ENCODE results near the gene CAPN1.
"Not testable (repeated sequence)": the region's sequence is repeated elsewhere in the genome, so short reads cannot be mapped to it uniquely, and the experiment has no call there.

The CAPN1 gene

DNA sequence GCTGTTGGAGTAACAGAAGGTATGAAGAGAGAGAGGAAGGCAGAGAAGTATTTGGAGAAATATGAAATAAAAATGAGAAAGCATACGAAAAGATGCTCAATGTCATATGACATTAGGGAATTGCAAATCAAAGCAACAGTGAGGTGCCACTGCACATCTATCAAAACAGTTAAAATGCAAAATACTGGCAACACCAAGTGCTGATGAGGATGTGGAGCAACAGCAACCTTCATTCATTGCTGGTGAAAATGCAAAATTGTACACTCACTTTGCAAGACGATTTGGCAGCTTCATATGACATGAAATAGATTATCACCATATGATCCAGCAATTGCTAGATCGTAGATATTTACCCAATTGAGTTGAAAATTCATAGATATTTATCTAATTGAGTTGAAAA is 21.1 kb upstream of the CAPN1 start:
- DNase-seq (ENCODE audit: low spot score) = no peak

DNA sequence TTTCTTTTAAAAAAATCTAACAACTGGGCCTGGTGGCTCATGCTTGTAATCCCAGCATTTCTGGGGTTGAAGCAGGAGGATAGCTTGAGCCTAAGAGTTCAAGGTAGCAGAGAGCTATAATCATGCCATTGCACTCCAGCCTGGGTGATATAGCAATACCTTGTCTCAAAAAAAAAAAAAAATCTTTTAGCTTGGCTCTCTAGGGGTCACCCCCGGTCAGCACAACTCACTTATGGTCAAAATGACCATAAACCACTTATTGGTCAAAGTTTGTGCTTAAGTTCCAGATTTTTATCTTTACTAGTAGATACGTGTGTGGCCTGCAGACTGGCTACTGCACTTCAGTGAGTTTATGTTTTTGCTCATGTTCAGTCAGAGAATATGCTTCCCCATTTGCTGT is 18.0 kb upstream of the CAPN1 start:
- no peak for DNase-seq (ENCODE audit: low spot score)

DNA sequence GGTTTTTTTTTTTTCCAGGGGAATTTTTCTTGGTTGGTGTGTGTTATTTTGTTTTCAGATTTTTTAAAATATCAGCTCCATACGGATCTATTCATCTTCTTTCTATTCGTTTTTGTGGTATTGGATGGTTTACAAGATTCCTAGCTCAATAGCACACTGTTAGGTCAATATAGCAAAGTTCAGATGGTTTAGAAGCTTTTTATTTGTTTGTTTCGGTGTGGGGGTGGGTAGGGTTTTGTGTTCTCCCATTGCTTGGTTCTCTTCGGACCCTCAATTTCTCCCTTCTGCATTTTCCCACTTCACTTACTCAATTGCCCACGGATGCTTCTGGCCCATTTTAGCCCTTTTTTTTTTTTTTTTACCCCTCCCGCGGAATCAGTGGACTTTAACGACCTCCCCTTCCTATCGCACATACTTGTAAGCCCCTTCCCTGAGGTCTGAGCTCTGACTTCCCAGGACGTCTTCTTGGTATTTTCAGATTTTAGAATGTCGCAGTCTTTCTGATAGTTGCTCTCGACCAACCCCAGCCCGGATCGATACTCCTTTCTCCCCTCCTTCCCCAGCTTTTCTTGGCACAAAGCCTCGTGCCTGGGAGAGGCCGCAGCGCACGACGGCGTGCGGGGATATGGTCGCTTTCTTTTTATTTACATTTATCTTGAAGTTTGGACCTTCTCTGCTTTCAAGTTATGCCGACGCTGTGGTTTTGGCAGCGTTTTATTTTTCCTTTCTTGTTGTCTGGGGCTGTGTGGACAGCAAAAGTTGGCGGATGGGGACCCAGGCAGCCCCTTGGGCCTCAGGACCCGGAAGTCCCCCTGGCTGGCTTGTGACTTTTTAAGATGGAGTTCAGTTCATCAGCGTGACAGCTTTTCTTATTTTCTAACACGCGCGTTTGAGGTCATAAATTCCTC is 16.1 kb upstream of the CAPN1 start:
- no peak for DNase-seq (ENCODE audit: low spot score)

- DNase-seq (ENCODE audit: low spot score) = no peak
Measured at GRCh38 chr11:65166893-65167292, 14.8 kb upstream of the CAPN1 start.

GRCh38 chr11:65167656-65168055 is 14.1 kb upstream of the CAPN1 start:
- DNase-seq (ENCODE audit: low spot score) = peak; percentile 52

DNA sequence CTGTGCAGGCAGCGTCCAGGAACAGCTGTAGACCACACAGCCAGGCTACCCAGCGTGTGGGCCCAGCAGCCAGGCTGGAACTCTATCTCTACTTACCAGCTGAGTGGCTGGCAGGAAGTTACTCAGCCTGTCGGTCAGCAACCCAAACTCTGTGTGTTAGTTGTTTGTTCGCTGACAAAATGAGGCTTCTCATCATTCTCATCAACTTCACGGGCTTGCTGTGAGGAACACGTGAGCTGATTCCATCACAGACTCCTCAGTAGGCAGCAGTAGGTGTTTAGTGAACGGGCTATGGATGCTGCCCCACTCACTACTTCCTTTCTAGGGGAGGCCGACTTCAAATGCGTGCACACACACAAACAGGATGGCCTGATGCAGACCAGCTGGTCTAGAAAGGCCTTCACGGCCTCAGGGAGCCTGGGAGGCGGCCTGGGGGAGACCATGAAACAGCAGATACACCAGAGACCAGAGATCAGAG is 12.5 kb upstream of the CAPN1 start:
- peak; percentile 90 for DNase-seq (ENCODE audit: low spot score)

DNA sequence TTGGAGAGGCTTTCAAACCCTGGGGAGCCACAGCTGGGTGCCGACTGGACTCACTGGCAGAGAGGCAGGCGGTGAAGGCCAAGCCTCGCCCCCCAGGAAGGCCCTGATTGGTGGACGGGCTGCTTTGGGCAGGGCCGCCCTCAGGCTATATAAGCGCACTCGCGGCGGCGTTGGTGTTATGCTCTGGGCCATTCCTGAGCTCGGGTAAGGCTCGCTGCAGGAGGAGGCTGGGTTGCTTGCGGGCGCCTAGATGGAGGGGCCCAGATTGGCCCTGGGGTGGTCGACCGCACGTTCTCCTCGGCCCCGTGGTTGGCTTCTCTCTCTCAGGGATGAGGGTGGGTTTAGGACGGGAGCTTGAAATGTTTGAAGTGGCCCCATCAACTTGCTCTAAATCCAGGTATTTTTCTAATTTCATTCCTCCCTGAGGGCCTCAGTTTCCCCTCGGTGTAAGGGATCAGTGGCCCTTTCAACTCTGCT is 11.6 kb upstream of the CAPN1 start, which contains the start of gene SPDYC:
Gene SPDYC, plus strand, starts transcription at position 176 of the 477 bp plus-strand sequence. CDS start 1,125 bp downstream, outside the sequence.
- peak; percentile 90 for DNase-seq (ENCODE audit: low spot score)

DNA sequence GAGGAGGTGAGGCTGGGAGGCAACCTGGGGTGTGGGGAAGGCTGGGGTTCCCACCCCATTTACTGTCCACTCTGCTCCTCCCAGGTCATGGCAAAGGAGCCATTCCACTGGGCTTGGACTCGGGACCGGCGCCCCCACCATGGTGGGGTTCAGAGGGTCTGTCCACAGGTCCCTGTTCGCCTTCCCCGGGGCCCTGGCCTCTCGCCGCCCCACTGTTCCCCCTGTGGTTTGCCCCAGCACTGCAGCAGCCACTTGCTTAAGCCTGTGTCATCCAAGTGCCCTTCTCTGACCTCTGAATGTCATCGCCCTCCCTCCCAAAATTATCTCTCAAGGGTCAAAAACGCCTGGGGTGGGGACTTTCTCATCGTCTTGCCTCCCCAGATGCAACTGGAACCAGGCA is 9.1 kb upstream of the CAPN1 start:
- peak; percentile 30 for DNase-seq (ENCODE audit: low spot score)

- not testable (repeated sequence) for DNase-seq (ENCODE audit: low spot score)
Measured at GRCh38 chr11:65174571-65175010, 7.1 kb upstream of the CAPN1 start.

- DNase-seq (ENCODE audit: low spot score) = peak; percentile 60
Measured at GRCh38 chr11:65180877-65181568, 705 bp upstream of the CAPN1 start.

- peak; percentile 30 for DNase-seq (ENCODE audit: low spot score)
Measured at GRCh38 chr11:65182258-65183170, 786 bp downstream of the CAPN1 start.

DNA sequence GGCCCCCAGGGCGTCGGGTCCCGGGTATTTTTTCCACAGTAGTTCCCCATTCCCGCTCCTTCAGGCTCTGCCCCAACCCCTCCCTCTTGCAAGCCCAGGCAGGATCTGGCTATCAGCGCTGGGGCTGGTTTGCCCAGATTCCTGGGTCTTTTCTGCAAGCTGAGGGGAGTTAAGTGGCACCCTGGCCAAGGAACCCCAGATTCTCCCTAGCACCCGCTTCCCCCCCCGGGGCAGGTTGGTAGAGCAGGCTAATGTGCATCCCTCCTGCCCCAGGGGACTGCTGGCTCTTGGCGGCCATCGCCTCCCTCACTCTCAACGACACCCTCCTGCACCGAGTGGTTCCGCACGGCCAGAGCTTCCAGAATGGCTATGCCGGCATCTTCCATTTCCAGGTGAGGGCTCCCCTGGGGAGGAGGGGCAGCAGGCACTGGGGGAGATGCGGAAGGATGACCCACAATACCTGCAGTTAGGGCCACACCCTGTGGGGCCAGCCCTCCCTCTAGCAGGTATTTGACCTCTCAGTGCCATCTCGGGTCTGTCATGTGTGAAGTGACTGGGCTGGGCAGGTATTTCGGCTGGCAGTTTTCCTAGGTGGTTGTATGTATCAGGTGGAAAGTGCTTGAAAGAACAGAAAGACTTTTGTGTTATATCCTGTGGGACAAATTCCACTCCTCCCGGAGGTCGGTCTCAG is 1.6 kb downstream of the CAPN1 start:
- DNase-seq (ENCODE audit: low spot score) = no peak

DNA sequence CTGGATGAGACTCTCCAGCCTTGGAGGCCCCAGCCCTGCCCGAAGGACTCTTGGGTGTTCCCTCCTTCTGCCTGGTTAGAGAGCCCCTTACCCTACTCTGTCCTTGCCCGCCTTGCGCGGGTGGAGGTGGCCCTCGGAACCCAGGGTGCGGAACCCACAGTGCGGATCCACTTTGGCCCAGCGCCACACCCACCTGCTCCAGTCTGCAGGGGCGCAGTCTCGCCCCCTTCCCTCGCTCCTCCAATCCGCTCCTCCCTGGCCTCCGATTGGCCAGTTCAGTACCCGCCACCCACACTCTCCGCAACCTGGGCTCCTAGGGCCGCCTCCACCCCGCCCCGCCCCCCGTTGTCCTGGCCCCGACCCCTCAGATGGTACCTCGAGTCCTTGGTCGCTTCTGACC is 2.4 kb downstream of the CAPN1 start:
- no peak for DNase-seq (ENCODE audit: low spot score)

GRCh38 chr11:65185171-65185570 is 3.4 kb downstream of the CAPN1 start:
- DNase-seq (ENCODE audit: low spot score) = no peak

DNA sequence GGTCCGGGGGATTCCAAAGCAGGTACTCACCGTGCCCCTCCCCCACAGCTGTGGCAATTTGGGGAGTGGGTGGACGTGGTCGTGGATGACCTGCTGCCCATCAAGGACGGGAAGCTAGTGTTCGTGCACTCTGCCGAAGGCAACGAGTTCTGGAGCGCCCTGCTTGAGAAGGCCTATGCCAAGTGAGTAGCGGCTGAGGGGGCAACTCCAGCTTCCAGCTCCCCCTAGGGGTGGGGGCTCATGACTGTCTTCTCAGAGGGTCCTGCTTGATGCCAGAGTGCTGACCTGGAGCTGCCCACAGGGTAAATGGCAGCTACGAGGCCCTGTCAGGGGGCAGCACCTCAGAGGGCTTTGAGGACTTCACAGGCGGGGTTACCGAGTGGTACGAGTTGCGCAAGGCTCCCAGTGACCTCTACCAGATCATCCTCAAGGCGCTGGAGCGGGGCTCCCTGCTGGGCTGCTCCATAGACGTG is 4.2 kb downstream of the CAPN1 start:
- DNase-seq (ENCODE audit: low spot score) = no peak

- no peak for DNase-seq (ENCODE audit: low spot score)
Measured at GRCh38 chr11:65186701-65187100, 5.0 kb downstream of the CAPN1 start.

- DNase-seq (ENCODE audit: low spot score) = no peak
Measured at GRCh38 chr11:65187146-65187675, 5.5 kb downstream of the CAPN1 start.

DNA sequence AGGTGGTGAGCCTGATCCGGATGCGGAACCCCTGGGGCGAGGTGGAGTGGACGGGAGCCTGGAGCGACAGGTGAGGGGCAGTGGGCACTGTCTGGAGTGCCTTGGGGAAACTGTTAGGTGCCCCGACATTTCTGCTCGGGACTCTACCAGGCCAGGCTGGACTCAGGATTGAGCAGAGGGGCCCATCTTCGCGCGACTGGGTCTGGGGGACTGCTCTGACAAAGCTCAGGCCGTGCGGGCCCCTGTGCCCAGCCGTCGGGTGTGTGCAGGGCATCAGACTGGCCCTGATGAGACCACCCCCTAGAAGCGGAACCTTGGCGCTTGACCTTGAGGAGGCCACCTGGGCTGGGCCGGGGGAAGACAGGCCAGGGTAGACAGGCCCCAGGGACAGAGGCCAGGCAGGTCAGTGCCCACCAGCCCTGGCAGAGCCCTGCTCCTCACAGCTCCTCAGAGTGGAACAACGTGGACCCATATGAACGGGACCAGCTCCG is 6.3 kb downstream of the CAPN1 start:
- no peak for DNase-seq (ENCODE audit: low spot score)

DNA sequence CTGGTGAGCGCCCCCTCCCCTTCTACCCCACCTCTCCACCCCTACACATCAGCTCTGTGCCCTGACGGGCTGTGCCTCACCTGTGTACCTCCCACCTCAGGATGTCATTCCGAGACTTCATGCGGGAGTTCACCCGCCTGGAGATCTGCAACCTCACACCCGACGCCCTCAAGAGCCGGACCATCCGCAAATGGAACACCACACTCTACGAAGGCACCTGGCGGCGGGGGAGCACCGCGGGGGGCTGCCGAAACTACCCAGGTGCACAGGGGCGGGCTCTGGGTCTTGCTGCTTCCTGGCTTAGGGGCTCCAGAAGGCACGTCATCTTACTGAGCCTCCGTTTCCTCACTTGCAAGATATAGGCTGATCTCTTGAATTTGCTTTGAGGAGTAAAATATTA is 6.8 kb downstream of the CAPN1 start:
- DNase-seq (ENCODE audit: low spot score) = no peak

- DNase-seq (ENCODE audit: low spot score) = no peak
Measured at GRCh38 chr11:65189191-65189590, 7.5 kb downstream of the CAPN1 start.

DNA sequence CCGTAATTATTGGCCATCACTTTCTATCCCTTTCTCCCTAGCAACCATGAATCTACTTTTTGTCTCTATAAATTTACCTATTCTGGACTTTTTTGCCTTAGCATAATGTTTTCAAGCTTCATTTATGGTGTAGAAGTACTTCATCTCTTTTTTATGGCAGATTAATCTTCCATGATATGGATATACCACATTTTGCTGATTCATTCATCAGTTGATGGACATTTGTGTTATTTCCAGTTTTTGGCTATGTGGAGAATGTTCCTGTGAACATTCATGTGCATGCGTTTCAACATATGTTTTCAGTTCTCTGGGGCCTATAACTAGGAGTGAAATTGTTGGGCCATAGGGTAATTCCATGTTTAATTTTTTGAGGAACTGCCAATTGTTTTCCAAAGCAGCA is 12.8 kb downstream of the CAPN1 start:
- DNase-seq (ENCODE audit: low spot score) = no peak

All from hematopoietic multipotent progenitor cell treated with erythropoietin and hydrocortisone succinate and interleukin-3 and kit ligand, for 15 days (in vitro differentiated cells).